Ramos (cell line): ENCODE measurements around the gene AP3M1.
"Not testable (repeated sequence)": the region's sequence is repeated elsewhere in the genome, so short reads cannot be mapped to it uniquely, and the experiment has no call there.

Experiments
- in situ Hi-C: fragments of 300-500 bp; cut with MboI; formaldehyde crosslinking; loops from one replicate; pipeline ENCODE4 v1.14.3; 2022; ENCODE audit warnings: low sequenced_read_pairs; ENCODE audit not compliant: unreplicated experiment

Gene AP3M1, protein sequence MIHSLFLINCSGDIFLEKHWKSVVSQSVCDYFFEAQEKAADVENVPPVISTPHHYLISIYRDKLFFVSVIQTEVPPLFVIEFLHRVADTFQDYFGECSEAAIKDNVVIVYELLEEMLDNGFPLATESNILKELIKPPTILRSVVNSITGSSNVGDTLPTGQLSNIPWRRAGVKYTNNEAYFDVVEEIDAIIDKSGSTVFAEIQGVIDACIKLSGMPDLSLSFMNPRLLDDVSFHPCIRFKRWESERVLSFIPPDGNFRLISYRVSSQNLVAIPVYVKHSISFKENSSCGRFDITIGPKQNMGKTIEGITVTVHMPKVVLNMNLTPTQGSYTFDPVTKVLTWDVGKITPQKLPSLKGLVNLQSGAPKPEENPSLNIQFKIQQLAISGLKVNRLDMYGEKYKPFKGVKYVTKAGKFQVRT

GRCh38 chr10:74150204-74150989, at the start of gene AP3M1:
Gene AP3M1, minus strand, starts transcription at chr10:74150828. Its CDS starts 12,449 bp downstream, at chr10:74138379.
- in situ Hi-C loops = no loop called here

DNA sequence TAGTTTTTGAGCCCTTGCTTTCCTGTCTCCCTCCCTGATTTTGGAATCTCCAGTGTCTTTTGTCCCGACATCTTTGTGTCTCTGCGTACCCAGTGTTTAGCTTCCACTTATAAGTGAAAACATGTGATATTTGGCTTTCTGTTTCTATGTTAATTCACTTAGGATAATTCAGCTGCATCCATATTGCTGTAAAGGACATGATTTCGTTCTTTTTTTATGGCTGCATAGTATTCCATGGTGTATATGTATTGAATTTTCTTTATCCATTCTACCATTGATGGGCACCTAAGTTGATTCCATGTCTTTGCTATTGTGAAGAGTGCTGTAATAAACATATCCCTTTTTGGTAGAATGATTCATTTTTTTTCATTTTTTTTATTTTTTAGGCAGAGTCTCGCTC, 48.7 kb upstream of the AP3M1 start:
- in situ Hi-C loops = no loop called here

GRCh38 chr10:74194999-74195398, 44.4 kb upstream of the AP3M1 start:
- in situ Hi-C loops = no loop called here

- in situ Hi-C loops = no loop called here
Measured at GRCh38 chr10:74194545-74194944, 43.9 kb upstream of the AP3M1 start.

- in situ Hi-C loops = no loop called here
Measured at GRCh38 chr10:74190494-74190893, 39.9 kb upstream of the AP3M1 start.

GRCh38 chr10:74189999-74190421, 39.4 kb upstream of the AP3M1 start:
- in situ Hi-C loops = no loop called here

GRCh38 chr10:74188617-74189016, 38.0 kb upstream of the AP3M1 start:
- in situ Hi-C loops = not testable (repeated sequence)

DNA sequence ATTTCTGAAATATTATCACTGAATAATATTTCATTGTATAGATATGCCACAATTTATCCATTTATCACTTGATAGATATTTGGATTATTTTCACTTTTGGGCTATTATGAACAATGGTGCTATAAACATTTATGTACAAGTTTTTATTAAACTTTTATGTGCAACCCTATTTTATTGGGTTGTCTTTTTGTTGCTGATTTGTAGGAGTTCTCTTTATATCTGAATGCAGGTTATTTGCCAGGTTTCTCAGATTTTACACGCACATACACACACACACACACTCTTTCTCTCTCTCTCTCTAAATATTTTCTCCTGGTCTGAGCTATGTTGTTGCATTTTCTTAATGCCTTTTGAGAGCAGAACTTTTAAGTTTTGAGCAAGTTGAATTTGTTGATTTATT, 36.6 kb upstream of the AP3M1 start:
- in situ Hi-C loops = no loop called here

DNA sequence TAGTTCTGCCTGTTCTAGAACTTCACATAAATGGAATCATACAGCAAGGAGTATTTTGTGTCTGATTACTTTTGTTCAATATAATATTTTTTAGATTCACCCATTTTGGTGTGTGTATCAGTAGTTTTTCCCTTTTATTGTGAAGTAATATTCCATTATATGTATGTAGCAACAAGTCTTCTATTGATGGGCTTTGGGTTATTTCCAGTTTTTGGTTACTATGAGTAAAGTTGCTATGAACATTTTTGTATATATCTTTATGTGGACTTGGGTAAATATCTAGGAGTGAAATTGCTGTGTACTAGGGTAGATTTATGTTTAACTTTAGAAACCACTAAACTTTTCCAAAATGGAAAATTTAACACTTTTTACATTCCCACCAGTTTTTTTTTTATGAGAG, 36.0 kb upstream of the AP3M1 start:
- in situ Hi-C loops = no loop called here

DNA sequence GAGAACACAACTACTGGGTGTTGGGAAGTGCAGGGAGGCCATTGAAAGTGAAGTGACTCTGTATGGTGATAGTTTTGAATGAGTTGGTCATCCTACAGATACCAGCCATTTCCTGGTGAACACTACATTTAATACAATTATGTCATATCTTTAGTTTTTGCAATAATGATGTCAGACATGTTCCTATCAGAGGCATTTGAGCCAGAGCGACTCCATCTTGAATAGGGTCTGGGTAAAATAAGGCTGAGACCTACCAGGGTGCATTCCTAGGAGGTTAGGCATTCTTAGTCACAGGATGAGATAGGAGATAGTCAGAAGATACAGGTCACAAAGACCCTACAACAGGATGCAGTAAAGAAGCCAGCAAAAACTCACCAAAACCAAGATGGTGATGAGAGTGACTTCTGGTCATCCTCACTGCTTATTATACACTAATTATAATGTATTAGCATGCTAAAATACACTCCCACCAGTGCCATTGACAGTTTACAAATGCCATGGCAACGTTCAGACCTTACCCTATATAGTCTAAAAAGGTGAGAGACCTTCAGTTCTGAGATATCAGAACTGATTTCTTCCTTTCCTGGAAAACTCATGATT, 28.6 kb upstream of the AP3M1 start:
- in situ Hi-C loops = no loop called here

DNA sequence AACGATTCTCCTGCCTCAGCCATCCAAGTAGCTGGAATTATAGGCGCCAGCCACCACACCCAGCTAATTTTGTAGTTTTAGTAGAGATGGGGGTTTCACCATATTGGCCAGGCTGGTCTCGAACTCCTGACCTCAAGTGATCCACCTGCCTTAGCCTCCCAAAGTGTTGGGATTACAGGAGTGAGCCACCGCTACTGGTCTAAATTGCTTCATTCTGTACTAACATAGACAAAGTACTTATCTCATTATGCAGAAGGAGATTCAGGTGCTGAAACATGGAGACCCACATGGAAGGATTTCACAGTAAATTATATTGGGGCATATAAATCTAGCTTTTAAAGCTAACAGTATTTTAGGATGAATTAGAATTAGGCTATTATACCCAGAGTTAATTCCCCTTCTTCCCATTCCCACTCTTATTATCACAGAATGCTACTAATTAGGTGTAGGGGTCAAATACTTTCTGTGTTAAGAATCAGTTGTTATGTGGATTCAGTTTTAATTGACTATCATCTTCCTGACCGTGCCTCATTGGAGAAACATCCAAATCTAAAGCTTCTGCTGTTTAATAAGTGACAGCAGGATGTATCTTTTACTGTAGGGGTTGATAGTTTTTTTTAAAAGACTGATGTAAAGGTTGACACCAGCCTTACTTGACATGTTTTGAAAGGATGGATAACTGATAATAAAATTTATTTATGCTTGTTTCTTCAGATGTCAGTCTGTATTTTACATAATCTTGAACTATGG, 27.6 kb upstream of the AP3M1 start:
- in situ Hi-C loops = no loop called here

DNA sequence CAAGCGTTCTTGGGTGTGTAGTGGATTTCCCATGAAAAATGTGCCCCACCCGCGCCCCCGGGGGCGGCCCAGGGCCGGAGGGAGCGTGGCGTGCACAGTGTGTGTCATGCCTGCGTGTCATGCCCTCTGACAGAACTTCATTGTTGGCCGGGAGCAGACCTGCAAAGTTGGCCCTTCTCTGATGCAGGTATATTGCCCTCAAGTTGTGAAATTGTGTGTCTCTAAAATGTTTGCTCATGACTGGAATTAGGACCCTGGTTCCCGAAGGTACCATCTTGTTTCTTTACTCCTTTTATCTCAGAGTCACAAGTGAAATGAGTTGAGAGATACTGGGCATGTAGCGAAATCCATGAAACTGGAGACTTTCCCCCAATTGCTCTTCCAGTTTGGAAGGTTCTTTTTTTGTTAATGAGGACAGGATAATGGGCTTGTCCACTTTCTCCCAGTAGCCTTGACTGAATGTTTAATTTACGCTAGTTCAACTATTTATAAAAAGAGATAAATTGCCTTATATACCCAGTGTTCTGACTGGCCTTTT, 26.6 kb upstream of the AP3M1 start:
- in situ Hi-C loops = no loop called here

- in situ Hi-C loops = no loop called here
Measured at GRCh38 chr10:74176380-74177139, 25.9 kb upstream of the AP3M1 start.

DNA sequence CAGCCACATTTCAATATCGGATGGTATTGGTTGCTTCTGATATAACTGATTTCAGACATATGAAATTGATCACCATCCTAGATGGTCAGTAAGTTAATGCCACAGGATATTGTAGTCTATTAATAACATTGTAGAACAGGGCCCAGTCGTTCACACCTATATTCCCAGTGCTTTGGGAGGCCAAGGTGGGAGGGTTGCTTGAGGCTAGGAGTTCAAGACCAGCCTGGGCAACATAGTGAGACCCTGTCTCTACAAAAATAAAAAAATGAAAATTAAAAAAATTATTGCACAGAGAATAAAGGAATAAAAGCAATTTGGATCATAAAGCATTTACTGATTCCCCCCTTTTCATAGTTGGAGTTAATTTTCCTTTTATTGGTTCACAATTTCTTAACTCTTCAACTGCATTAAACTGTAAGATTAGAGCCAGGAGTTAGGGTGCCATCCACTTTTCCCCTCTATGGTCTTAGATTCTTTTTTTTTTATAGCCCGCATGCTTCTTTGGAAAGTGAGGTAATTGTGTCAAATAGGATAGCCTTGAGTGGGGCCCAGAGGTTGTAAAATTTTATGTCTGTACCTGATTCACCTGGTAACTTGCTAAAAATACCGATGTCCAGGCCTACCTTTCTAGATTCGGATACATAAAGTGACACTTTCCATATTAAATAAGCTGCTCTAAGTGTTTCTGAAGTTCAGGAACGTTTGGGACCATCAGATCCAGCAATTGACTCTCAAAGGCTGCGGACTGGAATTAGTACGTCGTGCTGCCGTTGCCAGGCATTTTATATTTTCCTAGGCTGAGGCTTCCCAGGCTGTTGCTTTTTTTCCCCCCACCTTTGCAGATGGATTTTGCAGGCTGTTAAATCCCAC, 25.1 kb upstream of the AP3M1 start:
- in situ Hi-C loops = no loop called here

DNA sequence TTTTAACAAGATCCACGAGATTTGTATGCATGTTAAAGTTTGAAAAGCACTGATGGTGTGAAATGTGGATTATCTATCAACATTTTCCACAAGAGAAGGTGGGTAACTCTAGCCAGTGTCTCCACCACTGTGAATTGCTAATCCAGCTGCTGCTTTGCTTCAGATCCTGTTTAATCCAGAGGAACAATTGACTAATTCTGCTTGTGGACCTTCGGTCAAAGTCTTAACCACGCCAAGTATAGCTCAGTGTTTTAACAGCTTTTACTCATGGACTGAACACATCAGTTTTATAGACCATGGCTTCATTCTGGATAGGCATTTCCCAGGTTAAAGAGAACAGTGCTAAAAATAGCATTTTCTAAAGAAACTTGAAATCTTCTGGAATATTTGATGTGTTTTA, 23.9 kb upstream of the AP3M1 start:
- in situ Hi-C loops = no loop called here

DNA sequence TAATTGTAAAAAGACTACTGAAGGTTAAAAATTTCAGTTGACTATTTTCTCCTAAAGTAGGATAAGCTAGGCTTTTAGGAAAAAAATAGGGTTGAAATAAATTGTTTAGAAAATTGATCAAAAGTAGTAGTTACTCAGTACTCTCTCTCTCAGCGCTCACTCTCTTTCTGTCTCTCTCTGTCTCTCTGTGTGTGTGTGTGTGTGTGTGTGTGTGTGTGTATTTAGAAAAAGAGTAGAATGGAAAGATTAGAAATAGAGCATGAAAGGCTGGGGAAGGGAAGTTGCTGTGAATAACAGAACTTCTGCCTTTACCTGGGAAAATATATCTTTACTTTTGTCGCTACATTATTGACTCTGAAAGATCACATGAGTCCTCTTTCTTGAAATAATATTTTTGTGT, 21.0 kb upstream of the AP3M1 start:
- in situ Hi-C loops = no loop called here

DNA sequence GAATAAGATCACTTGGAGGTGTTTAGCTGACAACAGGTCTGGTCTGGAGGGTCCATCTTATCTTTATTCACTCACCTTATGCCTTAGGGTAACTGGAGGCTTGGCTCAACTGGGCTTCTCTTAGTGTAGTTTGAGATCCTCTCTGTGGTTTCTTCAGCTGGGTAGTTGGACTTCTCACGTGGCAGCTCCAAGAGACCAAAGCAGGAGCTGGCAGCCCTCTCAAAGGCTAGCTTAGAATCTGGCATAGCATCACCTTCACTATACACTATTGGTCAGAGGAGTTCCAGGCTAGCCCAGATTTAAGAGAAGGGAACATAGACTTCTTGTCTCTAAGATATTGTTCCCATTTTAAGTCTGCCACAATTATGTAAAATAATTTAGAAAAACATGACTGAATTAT, 16.8 kb upstream of the AP3M1 start:
- in situ Hi-C loops = no loop called here

DNA sequence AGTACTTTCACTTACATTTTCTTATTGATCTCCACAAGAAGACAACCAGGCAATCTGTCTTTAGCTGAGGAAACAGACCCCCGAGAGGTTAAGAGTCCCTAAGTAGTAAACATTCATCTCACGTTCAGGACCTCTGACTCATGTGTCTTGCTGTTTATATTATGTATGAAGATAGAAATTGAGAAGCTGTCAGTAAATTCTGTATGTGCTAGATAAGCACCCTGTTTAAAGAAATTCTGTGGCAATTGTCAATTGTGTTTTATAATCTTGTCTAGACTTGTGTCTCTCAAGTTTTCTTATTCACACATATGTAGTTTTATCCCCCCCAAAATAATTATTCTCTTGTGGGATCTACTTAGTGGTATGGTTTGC, 14.9 kb upstream of the AP3M1 start:
- in situ Hi-C loops = no loop called here
